Measurements from ENCODE around the gene PSMB5. TPM values are rescaled to one million over a fixed set of nuclear protein-coding genes. Genes with fewer than 3 reads are reported as not detected.
A peak's percentile ranks its signal among the peaks of the same experiment; 100 is the strongest.

Gene PSMB5
- total and polyA plus RNA-seq, 2 of the 13 experiments (the other 11 are each of a cell fraction or from before 2014, with no cell fraction given) = 705 to 871 TPM

DNA sequence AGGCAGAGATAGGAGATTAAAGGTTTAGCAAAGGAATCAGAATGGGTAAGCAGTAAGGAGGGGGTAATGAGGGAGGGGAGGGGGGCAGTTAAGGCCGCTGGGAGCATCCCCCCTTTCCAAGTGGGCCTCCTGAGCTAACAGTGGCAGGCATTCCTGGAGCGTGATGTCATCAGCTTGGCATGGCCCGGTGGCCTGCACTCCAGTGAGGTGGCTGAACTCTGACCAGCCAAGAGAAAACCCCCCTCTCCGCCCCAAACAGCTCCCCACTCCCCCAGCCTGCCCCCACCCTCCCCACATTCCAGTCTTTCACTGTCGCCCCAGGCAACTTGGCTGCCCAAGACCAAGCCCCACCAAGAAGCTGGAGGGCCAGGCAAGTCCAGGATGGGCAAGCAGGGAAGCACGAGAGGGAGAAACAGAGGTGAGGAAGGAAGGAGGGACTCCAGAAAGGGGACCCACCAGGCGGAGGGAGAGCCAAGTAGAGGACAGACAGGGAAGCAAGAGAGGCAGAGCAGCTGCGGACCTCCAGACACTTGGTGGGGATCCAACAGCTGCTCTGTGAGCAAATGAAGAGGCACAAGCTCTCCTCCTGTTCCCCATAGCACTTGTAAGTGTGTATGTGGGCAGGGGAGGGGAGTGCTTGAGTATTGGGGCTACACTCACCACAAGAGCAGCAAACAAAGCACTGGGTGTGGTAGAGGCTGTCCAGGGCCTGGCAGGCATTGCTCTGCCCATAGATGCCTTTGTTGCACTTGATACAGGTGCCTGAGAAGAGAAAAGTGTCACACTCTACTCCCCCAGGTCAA is 56.8 kb downstream of the PSMB5 start (continued):
- TF ChIP-seq ZNF138 (CRISPR knock-in tag; IDR thresholded peaks at IDR 0.05; ENCODE audit: low read depth) (no peak), ZNF496 (CRISPR knock-in tag; IDR thresholded peaks at IDR 0.05; ENCODE audit: insufficient replicate concordance) (no peak), HMGA1 (CRISPR knock-in tag; conservative IDR thresholded peaks at IDR 0.05) (no peak), XRCC5 (optimal IDR thresholded peaks at IDR 0.05; ENCODE audit: low read length) (peak; percentile 63), SMAD1 (CRISPR knock-in tag; IDR thresholded peaks at IDR 0.05; ENCODE audit: borderline replicate concordance, low read depth) (peak; percentile 78; the same call in 1 of the 2 replicates), TCF7L2 (IDR thresholded peaks at IDR 0.05; ENCODE audit: low read depth, low read length) (no peak), FOXC1 (CRISPR knock-in tag; IDR thresholded peaks at IDR 0.05; ENCODE audit: borderline replicate concordance) (no peak), ATAD3A (CRISPR knock-in tag; IDR thresholded peaks at IDR 0.05) (no peak), SP2 (CRISPR knock-in tag; IDR thresholded peaks at IDR 0.05) (no peak), GABPA (IDR thresholded peaks at IDR 0.05; ENCODE audit: low read depth, low read length) (no peak), GABPA (CRISPR knock-in tag; IDR thresholded peaks at IDR 0.05; ENCODE audit: low read depth) (no peak), CBFB (CRISPR knock-in tag; IDR thresholded peaks at IDR 0.05) (peak; percentile 85), ZNF24 (IDR thresholded peaks at IDR 0.05) (no peak), U2AF2 (IDR thresholded peaks at IDR 0.05; ENCODE audit: low read depth, low read length) (peak; percentile 79; the same call in 1 of the 2 replicates), PHB2 (IDR thresholded peaks at IDR 0.05; ENCODE audit: partially characterized antibody) (no peak), ZNF605 (CRISPR knock-in tag; IDR thresholded peaks at IDR 0.05) (no peak), ZNF747 (CRISPR knock-in tag; IDR thresholded peaks at IDR 0.05; ENCODE audit: borderline replicate concordance) (peak; percentile 63; the same call in 1 of the 2 replicates), RFX1 (IDR thresholded peaks at IDR 0.05) (peak; percentile 47; the same call in 1 of the 2 replicates), ZKSCAN5 (CRISPR knock-in tag; IDR thresholded peaks at IDR 0.05) (no peak; the same call in 1 of the 2 replicates), SIX1 (CRISPR knock-in tag; IDR thresholded peaks at IDR 0.05; ENCODE audit: borderline replicate concordance) (peak; percentile 51; the same call in 1 of the 2 replicates), HES4 (CRISPR knock-in tag; IDR thresholded peaks at IDR 0.05; ENCODE audit: borderline replicate concordance) (no peak), ZC3H4 (CRISPR knock-in tag; IDR thresholded peaks at IDR 0.05; ENCODE audit: borderline replicate concordance) (no peak), HNF4G (IDR thresholded peaks at IDR 0.05; ENCODE audit: borderline replicate concordance, low read depth, low read length) (peak; percentile 98), HNF4G (CRISPR knock-in tag; IDR thresholded peaks at IDR 0.05; ENCODE audit: borderline replicate concordance, low read depth) (peak; percentile 97; the same call in 1 of the 2 replicates), ZNF552 (CRISPR knock-in tag; IDR thresholded peaks at IDR 0.05; ENCODE audit: borderline replicate concordance) (peak; percentile 41; the same call in 1 of the 2 replicates), ARHGAP35 (CRISPR knock-in tag; IDR thresholded peaks at IDR 0.05; ENCODE audit: borderline replicate concordance) (peak; percentile 4; the same call in 1 of the 2 replicates), ZNF329 (CRISPR knock-in tag; IDR thresholded peaks at IDR 0.05; ENCODE audit: low read depth) (no peak), BHLHE40 (IDR thresholded peaks at IDR 0.05; ENCODE audit: low read length) (peak; percentile 57), HNRNPLL (IDR thresholded peaks at IDR 0.05; ENCODE audit: low read depth, low read length, poor library complexity, severe bottlenecking) (no peak)
- TF ChIP-seq, protein P1, sequence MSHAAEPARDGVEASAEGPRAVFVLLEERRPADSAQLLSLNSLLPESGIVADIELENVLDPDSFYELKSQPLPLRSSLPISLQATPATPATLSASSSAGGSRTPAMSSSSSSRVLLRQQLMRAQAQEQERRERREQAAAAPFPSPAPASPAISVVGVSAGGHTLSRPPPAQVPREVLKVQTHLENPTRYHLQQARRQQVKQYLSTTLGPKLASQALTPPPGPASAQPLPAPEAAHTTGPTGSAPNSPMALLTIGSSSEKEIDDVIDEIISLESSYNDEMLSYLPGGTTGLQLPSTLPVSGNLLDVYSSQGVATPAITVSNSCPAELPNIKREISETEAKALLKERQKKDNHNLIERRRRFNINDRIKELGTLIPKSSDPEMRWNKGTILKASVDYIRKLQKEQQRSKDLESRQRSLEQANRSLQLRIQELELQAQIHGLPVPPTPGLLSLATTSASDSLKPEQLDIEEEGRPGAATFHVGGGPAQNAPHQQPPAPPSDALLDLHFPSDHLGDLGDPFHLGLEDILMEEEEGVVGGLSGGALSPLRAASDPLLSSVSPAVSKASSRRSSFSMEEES (CRISPR knock-in tag; IDR thresholded peaks at IDR 0.05) = peak; percentile 86
